NCI-H460 (cell line): ENCODE measurements around the gene ZNF19. TPM values are rescaled to one million over a fixed set of nuclear protein-coding genes. Genes with fewer than 3 reads are reported as not detected.

Experiments
- total RNA-seq: library from RNA; depleted of rRNA; stranded (reverse); fragments of >200 nt; shearing (Covaris generic); gene quantifications from 2 replicates; pipeline ENCODE4 v1.2.3, GENCODE V29; 2014; rRNA removed

ZNF19 gene
- total RNA-seq, 1 experiment from 2014 or later = 2.3 TPM

Other genes with a start within 250 kb of the ZNF19 start
- gene CMTR2, start 199.9 kb downstream of the ZNF19 start, total RNA-seq = 21.9 and 28.0 TPM in 2 replicates
- gene CALB2, start 130.6 kb downstream of the ZNF19 start, total RNA-seq = 1.6 TPM in 2 replicates
- not detected in 2 replicates for gene TLE7, start 47.3 kb downstream of the ZNF19 start, total RNA-seq
- 9.1 and 9.3 TPM in 2 replicates for gene ZNF23, start 27.1 kb downstream of the ZNF19 start, total RNA-seq
- not detected in 2 replicates for gene CHST4, start 37.1 kb upstream of the ZNF19 start, total RNA-seq
- gene TAT, start 87.8 kb upstream of the ZNF19 start, total RNA-seq = 0.02 TPM in 1 of 2 replicates, not detected in the other
- gene MARVELD3, start 136.9 kb upstream of the ZNF19 start, total RNA-seq = not detected in 2 replicates
- gene PHLPP2, start 235.4 kb upstream of the ZNF19 start, total RNA-seq = 7.1 and 8.2 TPM in 2 replicates